ENCODE results near the gene ZC3H18. TPM values are rescaled to one million over a fixed set of nuclear protein-coding genes. Genes with fewer than 3 reads are reported as not detected.

Gene ZC3H18
- polyA plus RNA-seq, 1 donor from 2014 or later = 12.8 TPM

DNA sequence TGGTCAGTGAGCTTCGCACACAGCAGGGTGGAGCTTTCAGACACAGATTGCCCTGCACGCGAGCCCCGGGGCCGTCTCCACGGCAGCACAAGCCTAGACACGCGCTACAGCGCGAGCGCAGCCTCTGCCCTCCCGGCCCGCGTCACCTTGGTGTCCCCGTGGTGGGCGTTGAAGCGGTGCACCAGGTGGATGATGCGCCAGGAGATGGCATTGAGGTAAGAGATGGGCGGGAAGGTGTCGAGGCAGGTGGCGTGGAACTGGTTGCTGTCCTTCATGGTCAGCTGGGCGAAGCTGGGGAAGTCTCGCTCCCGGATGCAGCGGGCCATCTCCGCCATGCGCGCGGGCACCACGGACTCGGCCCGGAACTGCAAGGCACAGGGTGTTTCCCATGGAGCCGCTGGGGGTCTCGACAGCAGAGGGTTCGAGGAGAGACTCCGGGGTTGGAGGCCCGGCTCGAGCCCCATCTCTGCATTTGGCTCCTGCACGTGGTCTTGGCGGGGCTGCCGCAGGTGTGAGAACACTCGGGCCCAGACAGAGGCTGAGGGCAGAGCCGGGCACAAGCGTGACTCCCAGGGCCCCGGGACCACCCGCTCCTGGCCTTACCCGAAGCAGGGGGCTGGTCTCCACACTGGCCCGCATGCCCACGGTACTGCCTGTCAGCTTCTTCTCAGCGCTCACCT, 85.0 kb downstream of the ZC3H18 start:
- no peaks in the 10 kb centered on the region for H3F3A ChIP-seq (ENCODE audit: insufficient read depth, low read length, poor library complexity, severe bottlenecking)
- H3K4me2 ChIP-seq (ENCODE audit: low read length) = no peak overlapping the region
- no peaks in the 10 kb centered on the region for H3K9me2 ChIP-seq (ENCODE audit: insufficient read depth, low read length)
- TF ChIP-seq, protein P1, sequence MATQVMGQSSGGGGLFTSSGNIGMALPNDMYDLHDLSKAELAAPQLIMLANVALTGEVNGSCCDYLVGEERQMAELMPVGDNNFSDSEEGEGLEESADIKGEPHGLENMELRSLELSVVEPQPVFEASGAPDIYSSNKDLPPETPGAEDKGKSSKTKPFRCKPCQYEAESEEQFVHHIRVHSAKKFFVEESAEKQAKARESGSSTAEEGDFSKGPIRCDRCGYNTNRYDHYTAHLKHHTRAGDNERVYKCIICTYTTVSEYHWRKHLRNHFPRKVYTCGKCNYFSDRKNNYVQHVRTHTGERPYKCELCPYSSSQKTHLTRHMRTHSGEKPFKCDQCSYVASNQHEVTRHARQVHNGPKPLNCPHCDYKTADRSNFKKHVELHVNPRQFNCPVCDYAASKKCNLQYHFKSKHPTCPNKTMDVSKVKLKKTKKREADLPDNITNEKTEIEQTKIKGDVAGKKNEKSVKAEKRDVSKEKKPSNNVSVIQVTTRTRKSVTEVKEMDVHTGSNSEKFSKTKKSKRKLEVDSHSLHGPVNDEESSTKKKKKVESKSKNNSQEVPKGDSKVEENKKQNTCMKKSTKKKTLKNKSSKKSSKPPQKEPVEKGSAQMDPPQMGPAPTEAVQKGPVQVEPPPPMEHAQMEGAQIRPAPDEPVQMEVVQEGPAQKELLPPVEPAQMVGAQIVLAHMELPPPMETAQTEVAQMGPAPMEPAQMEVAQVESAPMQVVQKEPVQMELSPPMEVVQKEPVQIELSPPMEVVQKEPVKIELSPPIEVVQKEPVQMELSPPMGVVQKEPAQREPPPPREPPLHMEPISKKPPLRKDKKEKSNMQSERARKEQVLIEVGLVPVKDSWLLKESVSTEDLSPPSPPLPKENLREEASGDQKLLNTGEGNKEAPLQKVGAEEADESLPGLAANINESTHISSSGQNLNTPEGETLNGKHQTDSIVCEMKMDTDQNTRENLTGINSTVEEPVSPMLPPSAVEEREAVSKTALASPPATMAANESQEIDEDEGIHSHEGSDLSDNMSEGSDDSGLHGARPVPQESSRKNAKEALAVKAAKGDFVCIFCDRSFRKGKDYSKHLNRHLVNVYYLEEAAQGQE (IDR thresholded peaks at IDR 0.05; ENCODE audit: borderline replicate concordance) = no peak
- TF ChIP-seq EP300 (conservative IDR thresholded peaks at IDR 0.05; ENCODE audit: poor library complexity, severe bottlenecking) (no peak), TAF1 (IDR thresholded peaks at IDR 0.05; ENCODE audit: low read depth) (no peak), SMC3 (conservative IDR thresholded peaks at IDR 0.05; ENCODE audit: poor library complexity) (no peak), POLR2AphosphoS5 (IDR thresholded peaks at IDR 0.05) (no peak), EZH2 (IDR thresholded peaks at IDR 0.05; ENCODE audit: borderline replicate concordance, insufficient read depth, low read length, poor library complexity, severe bottlenecking) (no peak), MXI1 (conservative IDR thresholded peaks at IDR 0.05; ENCODE audit: poor library complexity, severe bottlenecking) (no peak), RAD21 (conservative IDR thresholded peaks at IDR 0.05) (no peak)
- TF ChIP-seq, protein P2, sequence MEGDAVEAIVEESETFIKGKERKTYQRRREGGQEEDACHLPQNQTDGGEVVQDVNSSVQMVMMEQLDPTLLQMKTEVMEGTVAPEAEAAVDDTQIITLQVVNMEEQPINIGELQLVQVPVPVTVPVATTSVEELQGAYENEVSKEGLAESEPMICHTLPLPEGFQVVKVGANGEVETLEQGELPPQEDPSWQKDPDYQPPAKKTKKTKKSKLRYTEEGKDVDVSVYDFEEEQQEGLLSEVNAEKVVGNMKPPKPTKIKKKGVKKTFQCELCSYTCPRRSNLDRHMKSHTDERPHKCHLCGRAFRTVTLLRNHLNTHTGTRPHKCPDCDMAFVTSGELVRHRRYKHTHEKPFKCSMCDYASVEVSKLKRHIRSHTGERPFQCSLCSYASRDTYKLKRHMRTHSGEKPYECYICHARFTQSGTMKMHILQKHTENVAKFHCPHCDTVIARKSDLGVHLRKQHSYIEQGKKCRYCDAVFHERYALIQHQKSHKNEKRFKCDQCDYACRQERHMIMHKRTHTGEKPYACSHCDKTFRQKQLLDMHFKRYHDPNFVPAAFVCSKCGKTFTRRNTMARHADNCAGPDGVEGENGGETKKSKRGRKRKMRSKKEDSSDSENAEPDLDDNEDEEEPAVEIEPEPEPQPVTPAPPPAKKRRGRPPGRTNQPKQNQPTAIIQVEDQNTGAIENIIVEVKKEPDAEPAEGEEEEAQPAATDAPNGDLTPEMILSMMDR (IDR thresholded peaks at IDR 0.05; ENCODE audit: poor library complexity, severe bottlenecking) = no peak
- H2AFZ ChIP-seq (ENCODE audit: low read depth, low read length) = no peak overlapping the region
- no peaks in the 10 kb centered on the region for H3K27me3 ChIP-seq (ENCODE audit: insufficient read depth, low read depth, low read length)
- no peaks in the 10 kb centered on the region for H3K36me3 ChIP-seq (ENCODE audit: insufficient read depth, low read length)
- H4K20me1 ChIP-seq (ENCODE audit: insufficient read depth) = no peaks in the 10 kb centered on the region
- H3K79me2 ChIP-seq (replicated peaks; ENCODE audit: insufficient read depth, low read length) = peaks cover 4% of the 10 kb centered on the region
- H3K4me3 ChIP-seq (ENCODE audit: low read length) = no peak overlapping the region
- H3K27ac ChIP-seq (ENCODE audit: low read length) = no peak overlapping the region
- H3K9ac ChIP-seq (ENCODE audit: low read length) = no peak overlapping the region
- H3K9me3 ChIP-seq (ENCODE audit: low read length) = no peaks in the 10 kb centered on the region

- Histone ChIP-seq H3K79me2 (replicated peaks; ENCODE audit: insufficient read depth, low read length) (peaks cover 6% of the 10 kb centered on the region), H3K9me3 (ENCODE audit: low read length) (no peaks in the 10 kb centered on the region), H3K27me3 (ENCODE audit: insufficient read depth, low read depth, low read length) (no peaks in the 10 kb centered on the region), H4K20me1 (ENCODE audit: insufficient read depth) (no peaks in the 10 kb centered on the region), H3K4me2 (ENCODE audit: low read length) (no peak overlapping the region), H3K9ac (ENCODE audit: low read length) (no peak overlapping the region), H3F3A (ENCODE audit: insufficient read depth, low read length, poor library complexity, severe bottlenecking) (no peaks in the 10 kb centered on the region), H3K36me3 (ENCODE audit: insufficient read depth, low read length) (no peaks in the 10 kb centered on the region), H2AFZ (ENCODE audit: low read depth, low read length) (no peak overlapping the region), H3K27ac (ENCODE audit: low read length) (no peak overlapping the region), H3K9me2 (ENCODE audit: insufficient read depth, low read length) (no peaks in the 10 kb centered on the region), H3K4me3 (ENCODE audit: low read length) (no peak overlapping the region)
- TF ChIP-seq MXI1 (conservative IDR thresholded peaks at IDR 0.05; ENCODE audit: poor library complexity, severe bottlenecking) = no peak
Observed at GRCh38 chr16:88655733-88656281, 85.6 kb downstream of the ZC3H18 start.
